ENCODE measurements around the gene COMMD8.
"Not testable (repeated sequence)": the region's sequence is repeated elsewhere in the genome, so short reads cannot be mapped to it uniquely, and the experiment has no call there.

Gene COMMD8

DNA sequence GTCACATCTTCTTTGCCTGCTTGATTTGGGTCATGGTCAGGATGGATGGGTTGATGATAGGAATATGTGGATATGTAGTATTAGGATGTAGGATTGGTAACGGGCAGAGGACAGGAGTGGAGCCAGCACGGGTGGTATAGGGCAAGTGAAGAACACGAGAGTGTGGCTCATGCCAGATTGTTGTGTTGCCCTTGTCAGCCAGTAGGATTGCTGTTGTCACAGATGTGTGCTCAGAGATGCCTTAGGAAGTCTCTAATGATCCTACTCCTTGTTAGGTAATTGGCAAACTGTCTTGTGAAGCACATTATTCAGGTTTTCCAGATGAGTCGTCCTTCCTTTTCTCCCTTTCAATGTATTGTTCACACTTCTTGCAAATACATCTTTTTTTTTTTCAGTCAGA lies 27.0 kb upstream of the COMMD8 start:
- no peak overlapping the region for H3K27ac ChIP-seq (ENCODE audit: low read length)
- no peaks in the 10 kb centered on the region for H3K36me3 ChIP-seq (replicated peaks; ENCODE audit: insufficient read depth, low read length)
- no peaks in the 10 kb centered on the region for H3K9me3 ChIP-seq (replicated peaks; ENCODE audit: insufficient read depth, low read length)
- 0 out of 2 replicates have a peak, but pooled peaks cover 6% of the 10 kb centered on the region for H3F3A ChIP-seq (ENCODE audit: insufficient read depth, low read length)
- no peak overlapping the region for H3K4me3 ChIP-seq (ENCODE audit: low read length)
- no peaks in the 10 kb centered on the region for H4K20me1 ChIP-seq (ENCODE audit: insufficient read depth, low read length)
- peaks cover 22% of the 10 kb centered on the region for H3K4me1 ChIP-seq (ENCODE audit: low read length)
- peaks cover 32% of the 10 kb centered on the region for H3K79me2 ChIP-seq (ENCODE audit: low read length)
- no peak overlapping the region for H3K4me2 ChIP-seq (ENCODE audit: low read depth, low read length)
- no peaks in the 10 kb centered on the region for H3K9me2 ChIP-seq (replicated peaks; ENCODE audit: insufficient read depth, low read length)
- H2AFZ ChIP-seq (ENCODE audit: low read length): no peak overlapping the region
- H3K27me3 ChIP-seq (replicated peaks; ENCODE audit: insufficient read depth, low read length): no peaks in the 10 kb centered on the region
- no peak overlapping the region for H3K9ac ChIP-seq (ENCODE audit: low read length)
- TF ChIP-seq, protein P1, sequence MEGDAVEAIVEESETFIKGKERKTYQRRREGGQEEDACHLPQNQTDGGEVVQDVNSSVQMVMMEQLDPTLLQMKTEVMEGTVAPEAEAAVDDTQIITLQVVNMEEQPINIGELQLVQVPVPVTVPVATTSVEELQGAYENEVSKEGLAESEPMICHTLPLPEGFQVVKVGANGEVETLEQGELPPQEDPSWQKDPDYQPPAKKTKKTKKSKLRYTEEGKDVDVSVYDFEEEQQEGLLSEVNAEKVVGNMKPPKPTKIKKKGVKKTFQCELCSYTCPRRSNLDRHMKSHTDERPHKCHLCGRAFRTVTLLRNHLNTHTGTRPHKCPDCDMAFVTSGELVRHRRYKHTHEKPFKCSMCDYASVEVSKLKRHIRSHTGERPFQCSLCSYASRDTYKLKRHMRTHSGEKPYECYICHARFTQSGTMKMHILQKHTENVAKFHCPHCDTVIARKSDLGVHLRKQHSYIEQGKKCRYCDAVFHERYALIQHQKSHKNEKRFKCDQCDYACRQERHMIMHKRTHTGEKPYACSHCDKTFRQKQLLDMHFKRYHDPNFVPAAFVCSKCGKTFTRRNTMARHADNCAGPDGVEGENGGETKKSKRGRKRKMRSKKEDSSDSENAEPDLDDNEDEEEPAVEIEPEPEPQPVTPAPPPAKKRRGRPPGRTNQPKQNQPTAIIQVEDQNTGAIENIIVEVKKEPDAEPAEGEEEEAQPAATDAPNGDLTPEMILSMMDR (IDR thresholded peaks at IDR 0.05; ENCODE audit: low read length): peak; percentile 48
- TF ChIP-seq EZH2phosphoT487 (IDR thresholded peaks at IDR 0.05; ENCODE audit: low read length): no peak
- TF ChIP-seq EZH2 (optimal IDR thresholded peaks at IDR 0.05; ENCODE audit: low read depth, low read length): no peak
- DNase-seq: peak; percentile 44

DNA sequence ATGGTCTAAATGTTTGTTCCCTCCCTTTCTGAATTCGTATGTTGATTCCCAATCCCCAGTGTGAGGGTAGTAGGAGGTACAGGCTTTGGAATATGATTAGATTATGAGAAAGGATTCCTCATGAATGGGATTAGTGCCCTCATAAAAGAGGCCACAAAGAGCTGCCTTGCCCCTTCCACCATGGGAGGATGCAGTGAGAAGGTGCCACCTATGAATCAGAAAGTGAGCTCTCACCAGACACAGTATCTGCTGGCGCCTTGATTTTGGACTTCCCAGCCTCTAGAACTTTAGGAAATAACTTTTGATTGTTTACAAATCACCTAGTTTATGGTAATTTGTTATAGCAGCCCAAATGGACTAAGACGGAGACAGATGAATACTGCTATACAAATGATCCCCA lies 25.2 kb upstream of the COMMD8 start:
- Histone ChIP-seq H3K4me3 (ENCODE audit: low read length) (no peak overlapping the region), H3K79me2 (ENCODE audit: low read length) (peaks cover 32% of the 10 kb centered on the region)

DNA sequence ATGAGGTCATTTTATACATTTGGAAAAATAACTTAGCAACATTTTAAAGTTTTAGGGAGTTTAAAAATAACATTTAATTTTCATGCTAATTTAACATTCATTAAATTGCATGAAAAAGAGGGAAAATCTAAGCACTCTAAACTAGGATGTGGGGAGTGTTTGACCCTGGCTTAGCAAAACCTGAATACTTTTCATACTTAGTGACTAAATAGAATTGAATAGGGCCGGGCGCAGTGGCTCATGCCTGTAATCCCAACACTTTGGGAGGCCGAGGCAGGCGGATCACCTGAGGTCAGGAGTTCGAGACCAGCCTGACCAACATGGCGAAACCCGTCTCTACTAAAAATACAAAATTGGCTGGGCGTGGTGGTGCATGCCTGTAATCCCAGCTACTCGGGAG lies 23.2 kb upstream of the COMMD8 start:
- H3K4me1 ChIP-seq (ENCODE audit: low read length); H3K9me3 ChIP-seq (replicated peaks; ENCODE audit: insufficient read depth, low read length); H4K20me1 ChIP-seq (ENCODE audit: insufficient read depth, low read length); DNase-seq; H2AFZ ChIP-seq (ENCODE audit: low read length); H3K4me2 ChIP-seq (ENCODE audit: low read depth, low read length); H3K9me2 ChIP-seq (replicated peaks; ENCODE audit: insufficient read depth, low read length); H3K36me3 ChIP-seq (replicated peaks; ENCODE audit: insufficient read depth, low read length); H3K27ac ChIP-seq (ENCODE audit: low read length); H3K9ac ChIP-seq (ENCODE audit: low read length); H3K4me3 ChIP-seq (ENCODE audit: low read length); H3K27me3 ChIP-seq (replicated peaks; ENCODE audit: insufficient read depth, low read length): not testable (repeated sequence)
- Histone ChIP-seq H3K79me2 (ENCODE audit: low read length) (peaks cover 25% of the 10 kb centered on the region), H3F3A (ENCODE audit: insufficient read depth, low read length) (0 out of 2 replicates have a peak, but pooled peaks cover 13% of the 10 kb centered on the region)

More for the DNA sequence above, 25.2 kb upstream of the COMMD8 start:
- Histone ChIP-seq H3K9me3 (replicated peaks; ENCODE audit: insufficient read depth, low read length) (no peaks in the 10 kb centered on the region), H3K27ac (ENCODE audit: low read length) (no peak overlapping the region), H3K4me1 (ENCODE audit: low read length) (peaks cover 15% of the 10 kb centered on the region), H3K27me3 (replicated peaks; ENCODE audit: insufficient read depth, low read length) (no peaks in the 10 kb centered on the region), H3F3A (ENCODE audit: insufficient read depth, low read length) (0 out of 2 replicates have a peak, but pooled peaks cover 17% of the 10 kb centered on the region), H4K20me1 (ENCODE audit: insufficient read depth, low read length) (no peaks in the 10 kb centered on the region), H3K9me2 (replicated peaks; ENCODE audit: insufficient read depth, low read length) (no peaks in the 10 kb centered on the region), H3K9ac (ENCODE audit: low read length) (no peak overlapping the region), H2AFZ (ENCODE audit: low read length) (no peak overlapping the region), H3K4me2 (ENCODE audit: low read depth, low read length) (no peak overlapping the region), H3K36me3 (replicated peaks; ENCODE audit: insufficient read depth, low read length) (no peaks in the 10 kb centered on the region)
- TF ChIP-seq, protein P1 (IDR thresholded peaks at IDR 0.05; ENCODE audit: low read length): no peak
- no peak for TF ChIP-seq EZH2phosphoT487 (IDR thresholded peaks at IDR 0.05; ENCODE audit: low read length)
- no peak for TF ChIP-seq EZH2 (optimal IDR thresholded peaks at IDR 0.05; ENCODE audit: low read depth, low read length)
- no peak for DNase-seq

DNA sequence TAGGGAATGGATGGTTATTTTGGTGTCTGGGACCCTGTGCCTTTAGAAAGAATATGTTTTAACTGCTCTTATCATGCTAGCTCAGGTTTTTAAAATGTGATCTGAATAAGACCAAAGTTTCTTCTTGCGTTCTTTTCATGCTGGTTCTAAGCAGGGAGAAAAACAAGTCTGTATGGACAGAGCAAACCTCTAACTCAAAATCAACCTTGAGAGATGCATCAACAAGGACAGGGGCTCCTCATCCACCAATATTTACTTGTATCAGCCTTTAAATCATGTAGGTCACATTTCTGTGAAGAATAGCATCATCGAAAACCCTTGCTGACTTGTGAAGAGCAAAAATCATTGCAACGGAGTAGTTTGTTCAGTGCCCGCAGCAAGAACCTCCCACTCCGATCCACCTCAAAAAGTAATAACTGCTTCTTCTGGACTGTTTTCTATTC lies 22.8 kb upstream of the COMMD8 start:
- H3K4me1 ChIP-seq (ENCODE audit: low read length): 0 out of 2 replicates have a peak, but pooled peaks cover 6% of the 10 kb centered on the region

More for the DNA sequence above, 22.8 kb upstream of the COMMD8 start:
- Histone ChIP-seq H3K27ac (ENCODE audit: low read length) (peak overlapping the region; percentile 84; the same call in 1 of the 2 replicates), H3K27me3 (replicated peaks; ENCODE audit: insufficient read depth, low read length) (no peaks in the 10 kb centered on the region), H3F3A (ENCODE audit: insufficient read depth, low read length) (0 out of 2 replicates have a peak, but pooled peaks cover 13% of the 10 kb centered on the region), H3K4me2 (ENCODE audit: low read depth, low read length) (peak overlapping the region; percentile 88), H3K9ac (ENCODE audit: low read length) (peak overlapping the region; percentile 69; the same call in 1 of the 2 replicates), H3K4me3 (ENCODE audit: low read length) (peak overlapping the region; percentile 72), H3K9me3 (replicated peaks; ENCODE audit: insufficient read depth, low read length) (no peaks in the 10 kb centered on the region), H3K9me2 (replicated peaks; ENCODE audit: insufficient read depth, low read length) (no peaks in the 10 kb centered on the region), H4K20me1 (ENCODE audit: insufficient read depth, low read length) (no peaks in the 10 kb centered on the region), H3K79me2 (ENCODE audit: low read length) (peaks cover 20% of the 10 kb centered on the region), H2AFZ (ENCODE audit: low read length) (peak overlapping the region; percentile 66; the same call in 1 of the 2 replicates), H3K36me3 (replicated peaks; ENCODE audit: insufficient read depth, low read length) (no peaks in the 10 kb centered on the region)
- TF ChIP-seq, protein P1 (IDR thresholded peaks at IDR 0.05; ENCODE audit: low read length): no peak
- TF ChIP-seq EZH2 (optimal IDR thresholded peaks at IDR 0.05; ENCODE audit: low read depth, low read length): no peak
- no peak for DNase-seq

Data from MM.1S (cell line).